ENCODE measurements around the gene DUSP14.

DUSP14 gene

GRCh38 chr17:37519251-37519985, 29.7 kb downstream of the DUSP14 start:
- no peak for TF ChIP-seq SIN3A (IDR thresholded peaks at IDR 0.05; ENCODE audit: borderline replicate concordance, insufficient read depth, low read length)
- no peak for TF ChIP-seq REST (IDR thresholded peaks at IDR 0.05; ENCODE audit: insufficient read depth in 1 of 2, low read depth in 2 of 2, low read length in 2 of 2)
- no peak for TF ChIP-seq FOXP2 (optimal IDR thresholded peaks at IDR 0.05; ENCODE audit: borderline replicate concordance, extremely low read depth, extremely low read length, insufficient read depth)
- no peak for TF ChIP-seq POLR2AphosphoS5 (IDR thresholded peaks at IDR 0.05; ENCODE audit: low read depth, low read length)
- TF ChIP-seq TAF1 (IDR thresholded peaks at IDR 0.05; ENCODE audit: borderline replicate concordance, insufficient read depth, low read length), result no peak

GRCh38 chr17:37520174-37520573, 30.5 kb downstream of the DUSP14 start:
- TF ChIP-seq FOXP2 (optimal IDR thresholded peaks at IDR 0.05; ENCODE audit: borderline replicate concordance, extremely low read depth, extremely low read length, insufficient read depth), result no peak
- no peak for TF ChIP-seq TAF1 (IDR thresholded peaks at IDR 0.05; ENCODE audit: borderline replicate concordance, insufficient read depth, low read length)
- no peak for TF ChIP-seq REST (IDR thresholded peaks at IDR 0.05; ENCODE audit: insufficient read depth in 1 of 2, low read depth in 2 of 2, low read length in 2 of 2)

- no peak for TF ChIP-seq TAF1 (IDR thresholded peaks at IDR 0.05; ENCODE audit: borderline replicate concordance, insufficient read depth, low read length)
- TF ChIP-seq FOXP2 (optimal IDR thresholded peaks at IDR 0.05; ENCODE audit: borderline replicate concordance, extremely low read depth, extremely low read length, insufficient read depth), result no peak
- no peak for TF ChIP-seq REST (IDR thresholded peaks at IDR 0.05; ENCODE audit: insufficient read depth in 1 of 2, low read depth in 2 of 2, low read length in 2 of 2)
- no peak for TF ChIP-seq SIN3A (IDR thresholded peaks at IDR 0.05; ENCODE audit: borderline replicate concordance, insufficient read depth, low read length)
- TF ChIP-seq POLR2AphosphoS5 (IDR thresholded peaks at IDR 0.05; ENCODE audit: low read depth, low read length), result no peak
Observed at GRCh38 chr17:37521821-37522220, 32.1 kb downstream of the DUSP14 start.

- TF ChIP-seq POLR2AphosphoS5 (IDR thresholded peaks at IDR 0.05; ENCODE audit: low read depth, low read length), result no peak
- TF ChIP-seq FOXP2 (optimal IDR thresholded peaks at IDR 0.05; ENCODE audit: borderline replicate concordance, extremely low read depth, extremely low read length, insufficient read depth), result no peak
- TF ChIP-seq TAF1 (IDR thresholded peaks at IDR 0.05; ENCODE audit: borderline replicate concordance, insufficient read depth, low read length), result no peak
- no peak for TF ChIP-seq REST (IDR thresholded peaks at IDR 0.05; ENCODE audit: insufficient read depth in 1 of 2, low read depth in 2 of 2, low read length in 2 of 2)
- no peak for TF ChIP-seq SIN3A (IDR thresholded peaks at IDR 0.05; ENCODE audit: borderline replicate concordance, insufficient read depth, low read length)
Observed at GRCh38 chr17:37523715-37524219, 34.1 kb downstream of the DUSP14 start.

Measured in PFSK-1 (cell line).